ENCODE results near the gene MAP2K5.
"Not testable (repeated sequence)": the region's sequence is repeated elsewhere in the genome, so short reads cannot be mapped to it uniquely, and the experiment has no call there.

Gene MAP2K5

DNA sequence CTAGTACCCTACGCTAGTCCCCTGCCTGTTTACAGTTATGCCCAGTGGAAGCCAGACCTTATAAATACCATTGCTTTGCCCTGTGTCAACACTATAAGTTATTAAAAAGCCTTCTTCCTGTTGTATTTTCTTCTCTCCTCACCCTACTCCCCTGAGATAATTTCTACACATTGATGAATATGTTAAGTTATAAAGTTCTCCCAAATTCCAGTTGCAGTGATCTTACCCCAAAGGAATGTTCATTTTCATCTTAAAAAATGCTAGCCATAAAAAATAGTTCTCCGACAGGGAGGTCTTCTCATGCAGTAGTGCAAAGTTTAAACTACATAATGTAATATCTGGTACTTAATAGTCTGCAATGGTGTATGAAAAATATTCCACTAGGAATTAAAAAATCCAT is 58.6 kb downstream of the MAP2K5 start:
- no peak for DNase-seq (ENCODE audit: low read depth)

GRCh38 chr15:67603063-67603462 is 60.6 kb downstream of the MAP2K5 start:
- no peak for DNase-seq (ENCODE audit: low read depth)

DNA sequence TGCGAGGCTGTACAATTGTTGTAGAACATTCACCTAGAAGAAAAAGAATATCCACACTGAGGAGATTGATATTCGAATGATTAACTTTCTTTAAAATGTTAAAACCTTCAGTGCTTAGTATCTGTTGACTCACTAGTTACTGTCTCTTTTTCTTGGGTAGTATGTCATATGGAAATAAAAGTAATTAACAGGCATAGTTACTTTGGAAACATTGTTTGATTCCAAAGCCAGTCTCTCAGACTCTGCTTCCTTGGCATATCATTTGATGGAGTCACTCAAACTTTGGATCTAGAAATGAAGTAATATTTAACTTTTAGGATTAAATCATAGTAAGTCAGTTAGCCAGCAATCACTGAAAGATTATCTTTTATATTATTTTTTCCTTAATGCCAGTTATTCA is 63.4 kb downstream of the MAP2K5 start:
- DNase-seq (ENCODE audit: low read depth): no peak

- no peak for DNase-seq (ENCODE audit: low read depth)
Measured at GRCh38 chr15:67606742-67607141, 64.2 kb downstream of the MAP2K5 start.

GRCh38 chr15:67607329-67607728 is 64.8 kb downstream of the MAP2K5 start:
- no peak for DNase-seq (ENCODE audit: low read depth)

GRCh38 chr15:67607959-67608637 is 65.6 kb downstream of the MAP2K5 start:
- DNase-seq (ENCODE audit: low read depth): no peak

GRCh38 chr15:67608638-67608959 is 66.1 kb downstream of the MAP2K5 start:
- DNase-seq (ENCODE audit: low read depth): no peak

DNA sequence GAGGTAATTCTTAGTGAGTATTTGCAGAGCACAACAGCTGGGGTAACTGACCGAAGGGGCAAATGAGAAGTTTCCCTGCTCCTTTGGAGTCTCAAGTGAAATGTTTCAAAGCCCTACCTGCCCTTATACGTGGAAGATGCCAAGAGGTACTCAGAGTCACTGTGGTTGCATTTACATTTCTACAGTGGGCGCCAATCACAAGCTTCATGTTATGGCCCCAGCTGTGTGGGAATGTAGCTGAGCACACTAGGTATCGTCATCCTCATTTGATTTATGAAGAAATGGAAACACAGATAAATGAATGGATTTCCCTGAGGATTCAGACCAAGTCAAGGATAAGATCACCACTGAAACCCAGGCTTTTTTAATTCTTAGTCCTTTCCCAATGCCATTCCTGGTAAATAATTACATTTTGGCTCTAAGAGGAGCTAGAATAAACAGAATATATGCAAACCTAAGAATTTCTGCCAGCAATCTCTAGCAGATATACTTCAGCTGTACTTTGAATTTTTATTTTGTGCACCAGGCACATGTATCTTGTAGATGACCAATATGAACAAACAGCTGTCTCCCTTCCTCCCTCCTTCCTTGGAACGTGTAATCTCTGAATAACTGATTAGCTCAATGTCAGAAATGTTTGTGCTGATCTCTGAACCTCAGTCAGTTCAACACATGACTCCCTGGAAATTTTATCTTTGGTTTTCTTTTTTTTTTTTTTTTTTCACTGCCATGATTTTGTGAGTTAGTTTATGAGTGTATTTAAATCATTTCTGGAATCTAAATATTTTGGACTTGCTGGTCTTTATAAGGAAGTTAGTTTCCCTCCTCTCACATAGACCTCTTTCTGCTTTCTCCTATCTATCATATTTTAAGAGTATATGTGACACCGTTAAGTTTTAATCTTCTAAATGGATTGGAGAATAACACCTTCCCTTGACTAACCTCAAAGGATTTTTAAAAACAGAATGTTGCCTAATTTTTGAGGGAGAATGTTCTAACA is 69.2 kb downstream of the MAP2K5 start:
- no peak for DNase-seq (ENCODE audit: low read depth)

DNA sequence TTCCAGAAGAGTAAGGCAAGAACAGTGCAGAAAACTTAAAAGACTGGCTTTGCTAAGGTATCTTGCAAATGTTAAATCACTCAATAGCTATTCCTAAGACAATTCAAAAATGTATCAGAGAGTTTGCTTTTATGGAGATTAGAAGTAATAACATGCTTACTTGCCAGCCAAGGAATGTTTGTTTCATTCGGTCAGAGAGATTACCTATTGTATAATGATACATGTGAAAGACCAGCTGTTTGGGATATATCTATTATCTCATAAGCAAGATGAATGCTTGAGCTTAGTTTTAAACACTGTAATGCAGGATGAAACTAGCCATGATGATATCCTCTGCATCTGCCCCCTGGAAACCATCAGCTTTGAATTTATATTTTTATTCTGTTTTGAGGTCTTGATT is 70.7 kb downstream of the MAP2K5 start:
- no peak for DNase-seq (ENCODE audit: low read depth)

DNA sequence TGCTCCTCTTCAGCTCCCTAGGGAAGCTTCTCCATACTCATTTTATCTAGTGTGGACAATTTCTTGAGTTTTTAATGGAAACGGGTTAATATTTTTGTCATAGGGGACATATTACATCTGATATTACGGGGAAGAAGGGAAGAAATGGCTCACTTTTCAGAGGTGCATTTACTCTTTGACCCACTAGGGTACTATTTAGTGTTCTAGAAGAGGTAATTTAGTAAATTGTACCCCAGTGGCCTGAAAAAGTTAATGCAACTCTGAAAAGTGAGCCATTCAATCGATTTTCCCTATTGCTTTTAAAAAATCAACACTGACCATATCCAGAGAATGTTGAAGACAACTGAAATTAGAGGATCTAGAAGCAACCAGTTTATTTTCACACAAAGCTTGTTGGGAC is 71.2 kb downstream of the MAP2K5 start:
- no peak for DNase-seq (ENCODE audit: low read depth)

- DNase-seq (ENCODE audit: low read depth): not testable (repeated sequence)
Measured at GRCh38 chr15:67615131-67615534, 72.6 kb downstream of the MAP2K5 start.

GRCh38 chr15:67618297-67618696 is 75.8 kb downstream of the MAP2K5 start:
- DNase-seq (ENCODE audit: low read depth): no peak

- no peak for DNase-seq (ENCODE audit: low read depth)
Measured at GRCh38 chr15:67622110-67622509, 79.6 kb downstream of the MAP2K5 start.

DNA sequence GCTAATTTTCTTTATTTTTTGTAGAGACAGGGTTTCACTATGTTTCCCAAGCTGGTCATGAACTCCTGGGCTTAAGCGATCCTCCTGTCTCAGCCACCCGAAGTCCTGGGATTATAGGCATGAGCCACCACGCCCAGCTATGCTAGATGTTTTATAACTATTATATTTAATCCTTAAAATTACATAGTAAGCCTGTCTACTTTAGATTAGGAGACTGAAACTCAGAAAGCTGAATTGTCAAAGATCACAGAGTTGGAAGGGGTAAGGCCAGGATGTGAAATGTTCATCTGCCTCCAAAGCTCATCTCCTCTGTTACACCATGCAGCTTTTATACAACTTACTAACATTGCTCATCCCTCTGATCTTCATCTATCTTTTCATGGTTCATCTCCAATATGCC is 89.8 kb downstream of the MAP2K5 start:
- no peak for DNase-seq (ENCODE audit: low read depth)

DNA sequence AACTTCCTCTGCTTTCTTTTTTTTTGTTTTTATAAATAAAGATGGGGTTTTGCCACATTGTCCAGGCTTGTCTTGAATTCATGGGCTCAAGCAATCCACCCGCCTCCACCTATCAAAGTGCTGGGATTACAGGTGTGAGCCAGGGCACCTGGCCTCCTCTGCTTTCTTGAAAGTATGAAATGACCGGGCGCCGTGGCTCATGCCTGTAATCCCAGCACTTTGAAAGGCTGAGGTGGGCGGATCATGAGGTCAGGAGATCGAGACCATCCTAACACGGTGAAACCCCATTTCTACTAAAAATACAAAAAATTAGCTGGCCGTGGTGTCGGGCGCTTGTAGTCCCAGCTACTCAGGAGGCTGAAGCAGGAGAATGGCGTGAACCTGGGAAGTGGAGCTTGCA is 93.4 kb downstream of the MAP2K5 start:
- not testable (repeated sequence) for DNase-seq (ENCODE audit: low read depth)

DNA sequence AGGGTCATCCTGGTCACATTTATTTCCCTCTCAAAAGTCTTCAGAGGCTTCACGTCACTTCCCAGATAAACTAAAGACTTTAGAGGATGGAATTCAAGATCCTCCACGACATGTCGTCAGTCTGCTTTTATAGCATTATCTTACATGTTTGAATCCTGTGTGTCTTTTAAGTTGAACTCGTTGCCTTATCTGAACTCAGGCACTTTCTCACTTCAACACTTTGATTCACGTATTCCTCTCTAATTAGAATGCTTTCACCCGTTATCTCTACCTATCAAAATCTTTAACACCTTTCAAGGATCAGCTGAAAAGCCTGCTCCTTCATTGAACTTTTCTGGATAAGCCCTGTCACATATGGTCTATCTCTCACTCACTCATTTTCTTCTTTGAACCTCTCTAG is 97.1 kb downstream of the MAP2K5 start:
- DNase-seq (ENCODE audit: low read depth): no peak

DNA sequence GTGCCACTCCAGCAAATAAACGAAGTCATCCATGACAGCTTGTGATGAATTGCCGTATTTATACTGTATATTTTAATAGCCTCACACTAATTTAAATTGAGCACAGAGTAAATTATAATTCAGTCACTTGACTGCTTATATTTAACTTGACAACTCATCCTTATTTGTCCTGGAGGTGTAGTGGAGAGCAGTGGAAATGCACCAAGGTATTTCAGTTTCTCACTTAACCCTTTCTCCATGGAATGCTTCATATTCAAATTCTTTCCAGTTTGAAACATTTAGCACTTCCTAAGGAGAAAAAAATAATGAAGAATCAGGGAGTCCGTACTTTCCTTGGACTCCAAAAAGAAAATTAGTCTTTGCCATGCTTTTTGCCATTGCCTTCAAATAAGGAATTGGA is 99.0 kb downstream of the MAP2K5 start:
- no peak for DNase-seq (ENCODE audit: low read depth)

GRCh38 chr15:67646847-67647246 is 104.3 kb downstream of the MAP2K5 start:
- no peak for DNase-seq (ENCODE audit: low read depth)

GRCh38 chr15:67652586-67652985 is 110.1 kb downstream of the MAP2K5 start:
- DNase-seq (ENCODE audit: low read depth): no peak

- DNase-seq (ENCODE audit: low read depth): no peak
Measured at GRCh38 chr15:67660446-67660845, 117.9 kb downstream of the MAP2K5 start.

GRCh38 chr15:67660874-67661606 is 118.5 kb downstream of the MAP2K5 start:
- DNase-seq (ENCODE audit: low read depth): no peak

DNA sequence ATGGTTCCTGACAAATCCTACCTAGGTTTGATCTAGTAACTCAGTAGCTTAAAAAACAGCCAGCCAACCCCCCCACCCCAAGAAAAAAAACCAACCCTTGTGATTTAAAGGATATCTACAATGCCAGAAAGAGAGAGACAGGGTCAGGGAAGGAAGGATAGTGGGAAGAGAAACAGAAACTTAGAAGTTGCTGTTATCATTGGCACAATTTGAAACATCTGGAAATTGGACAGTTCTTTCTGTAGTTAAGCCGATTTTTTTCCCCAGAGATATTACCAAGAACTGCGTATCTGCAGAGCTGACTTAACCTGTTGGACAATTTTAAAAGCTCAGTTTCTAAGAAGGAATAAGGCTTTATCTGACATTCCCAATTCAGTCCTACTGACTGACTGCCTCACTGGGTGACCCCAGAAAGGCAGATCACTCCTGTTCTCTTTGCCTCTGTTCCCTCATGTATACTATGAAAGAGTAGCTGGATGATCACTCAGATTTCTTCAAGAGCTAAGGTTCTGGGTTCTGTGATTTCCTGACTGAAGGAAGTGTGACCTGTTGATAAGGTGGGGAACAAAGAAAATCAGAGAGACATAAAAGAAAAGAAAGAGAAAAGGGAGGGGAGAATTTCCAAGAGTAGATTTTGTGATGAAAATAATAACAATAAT is 128.3 kb downstream of the MAP2K5 start:
- no peak for DNase-seq (ENCODE audit: low read depth)
